ENCODE results near the gene ILRUN. TPM values are rescaled to one million over a fixed set of nuclear protein-coding genes. Genes with fewer than 3 reads are reported as not detected.

ILRUN gene
- total and polyA plus RNA-seq, 2 donors (not counting 1 experiment from before 2014, with no cell fraction given), result 30.1 to 71.3 TPM

GRCh38 chr6:34701199-34701598 lies 4.6 kb upstream of the ILRUN start:
- H4K20me1 ChIP-seq (ENCODE audit: control insufficient read depth, insufficient read depth, low read length, poor library complexity, severe bottlenecking), result peaks cover 2% of the 10 kb centered on the region
- Mint-ChIP-seq H3K27me3 (no peaks in the 10 kb centered on the region), H3K9me3 (ENCODE audit: insufficient read depth) (no peaks in the 10 kb centered on the region), H3K4me3 (no peak overlapping the region), H3K4me1 (peaks cover 7% of the 10 kb centered on the region), H3K27ac (no peak overlapping the region)
- ChIA-PET POLR2A (no interaction called here), CTCF (no interaction called here)
- H3K4me3 ChIP-seq (ENCODE audit: control extremely low read depth in 1 of 5, extremely low read depth in 1 of 5, insufficient read depth in 1 of 5, low read depth in 2 of 5, low read length in 4 of 5), result no peak overlapping the region
- no peak overlapping the region for H3K4me2 ChIP-seq (replicated peaks; ENCODE audit: low read depth, low read length, poor library complexity, severe bottlenecking)
- TF ChIP-seq CTCF (IDR thresholded peaks at IDR 0.05) (no peak), EZH2 (IDR thresholded peaks at IDR 0.05; ENCODE audit: borderline replicate concordance, insufficient read depth, low read depth, low read length, poor library complexity, severe bottlenecking) (no peak)
- no peak for ATAC-seq (ENCODE audit: low read depth)
- H3K4me1 ChIP-seq (ENCODE audit: control insufficient read depth in 2 of 2, insufficient read depth in 2 of 2, low read length in 2 of 2), result peaks cover 0 to 8% of the 10 kb centered on the region in 2 donors
- WGBS (ENCODE audit: insufficient coverage), result 87% methylated on average over 7 of the region's 9 CpGs
- H3K27me3 ChIP-seq (replicated peaks in 1 of 4; ENCODE audit: control extremely low read depth in 1 of 4, control insufficient read depth in 3 of 4, insufficient read depth in 4 of 4, low read length in 3 of 4), result no peaks in the 10 kb centered on the region
- no peak overlapping the region for H2AFZ ChIP-seq (ENCODE audit: insufficient read depth, low read depth, low read length, poor library complexity, severe bottlenecking)
- H3K79me2 ChIP-seq (ENCODE audit: control insufficient read depth, insufficient read depth, low read length), result peaks cover 10% of the 10 kb centered on the region
- no peaks in the 10 kb centered on the region for H3K36me3 ChIP-seq (replicated peaks in 1 of 2; ENCODE audit: control extremely low read depth in 1 of 2, control insufficient read depth in 1 of 2, extremely low read depth in 1 of 2, insufficient read depth in 2 of 2, low read length in 1 of 2)
- H3K9me3 ChIP-seq (ENCODE audit: control extremely low read depth in 1 of 3, control insufficient read depth in 2 of 3, insufficient read depth in 1 of 3, low read length in 2 of 3), result no peaks in the 10 kb centered on the region
- no peak overlapping the region for H3K9ac ChIP-seq (ENCODE audit: low read length)
- no peak overlapping the region for H3K27ac ChIP-seq (ENCODE audit: low read length in 2 of 2)
- no peak for DNase-seq
- intact Hi-C loops (cut with micrococcal nuclease), result no loop called here

GRCh38 chr6:34697904-34698559 lies 1.5 kb upstream of the ILRUN start:
- H3K27me3 Mint-ChIP-seq, result no peaks in the 10 kb centered on the region
- Histone ChIP-seq H3K27me3 (replicated peaks in 1 of 4; ENCODE audit: control extremely low read depth in 1 of 4, control insufficient read depth in 3 of 4, insufficient read depth in 4 of 4, low read length in 3 of 4) (no peaks in the 10 kb centered on the region), H2AFZ (ENCODE audit: insufficient read depth, low read depth, low read length, poor library complexity, severe bottlenecking) (no peak overlapping the region), H3K36me3 (replicated peaks in 1 of 2; ENCODE audit: control extremely low read depth in 1 of 2, control insufficient read depth in 1 of 2, extremely low read depth in 1 of 2, insufficient read depth in 2 of 2, low read length in 1 of 2) (no peaks in the 10 kb centered on the region), H3K9me3 (ENCODE audit: control extremely low read depth in 1 of 3, control insufficient read depth in 2 of 3, insufficient read depth in 1 of 3, low read length in 2 of 3) (no peaks in the 10 kb centered on the region), H3K79me2 (ENCODE audit: control insufficient read depth, insufficient read depth, low read length) (peaks cover 42% of the 10 kb centered on the region), H3K9ac (ENCODE audit: low read length) (peak overlapping the region; percentile 81), H3K27ac (ENCODE audit: low read length in 2 of 2) (peak overlapping the region in 1 of 2 donors; percentile 95), H3K4me1 (ENCODE audit: control insufficient read depth in 2 of 2, insufficient read depth in 2 of 2, low read length in 2 of 2) (peaks cover 23 to 32% of the 10 kb centered on the region in 2 donors), H4K20me1 (ENCODE audit: control insufficient read depth, insufficient read depth, low read length, poor library complexity, severe bottlenecking) (peaks cover 20% of the 10 kb centered on the region), H3K4me2 (replicated peaks; ENCODE audit: low read depth, low read length, poor library complexity, severe bottlenecking) (peak overlapping the region; percentile 76), H3K4me3 (ENCODE audit: control extremely low read depth in 1 of 5, extremely low read depth in 1 of 5, insufficient read depth in 1 of 5, low read depth in 2 of 5, low read length in 4 of 5) (peak overlapping the region in 1 of 5 experiments; percentile 85)
- DNase-seq (no peak), ATAC-seq (ENCODE audit: low read depth) (no peak)
- no peak overlapping the region for H3K27ac Mint-ChIP-seq
- intact Hi-C loops (cut with micrococcal nuclease), result loop anchor here (1.0 to 10.0 kb wide), 5 partner anchors 41 to 463 kb away; partner anchors contain the start of genes ANKS1A, HMGA1, SNRPC and TAF11
- peaks cover 35% of the 10 kb centered on the region for H3K4me1 Mint-ChIP-seq
- H3K9me3 Mint-ChIP-seq (ENCODE audit: insufficient read depth), result no peaks in the 10 kb centered on the region
- TF ChIP-seq CTCF (IDR thresholded peaks at IDR 0.05) (no peak), EZH2 (IDR thresholded peaks at IDR 0.05; ENCODE audit: borderline replicate concordance, insufficient read depth, low read depth, low read length, poor library complexity, severe bottlenecking) (no peak)
- CTCF ChIA-PET, result interaction anchor here (0.6 kb wide), 1 partner anchor 19 kb away, joined by 3 read pairs; no protein-coding TSS in a partner anchor
- H3K4me3 Mint-ChIP-seq, result peak overlapping the region; percentile 96
- POLR2A ChIA-PET, result interaction anchor here (0.5 to 3.1 kb wide), 2 partner anchors 25 to 40 kb away, joined by 5 to 32 read pairs; no protein-coding TSS in a partner anchor
- WGBS (ENCODE audit: insufficient coverage), result 82% methylated on average over 4 of the region's 5 CpGs
